Measurements from ENCODE around the gene FLVCR1. TPM values are rescaled to one million over a fixed set of nuclear protein-coding genes. Genes with fewer than 3 reads are reported as not detected.

The FLVCR1 gene
- polyA plus RNA-seq, 12 donors = 5.8 to 70.1 (median 9.7) TPM

- no peak for DNase-seq
Measured at GRCh38 chr1:212914789-212915188, 56.7 kb downstream of the FLVCR1 start.

GRCh38 chr1:212915245-212916091 lies 57.4 kb downstream of the FLVCR1 start:
- peak; percentile 91 for DNase-seq

GRCh38 chr1:212916481-212917133 lies 58.5 kb downstream of the FLVCR1 start:
- peak; percentile 26 for DNase-seq

GRCh38 chr1:212917134-212917485 lies 59.0 kb downstream of the FLVCR1 start:
- DNase-seq = no peak

GRCh38 chr1:212917858-212918257 lies 59.8 kb downstream of the FLVCR1 start:
- no peak for DNase-seq

- no peak for DNase-seq
Measured at GRCh38 chr1:212918824-212919223, 60.7 kb downstream of the FLVCR1 start.

GRCh38 chr1:212920246-212920645 lies 62.2 kb downstream of the FLVCR1 start:
- no peak for DNase-seq

DNA sequence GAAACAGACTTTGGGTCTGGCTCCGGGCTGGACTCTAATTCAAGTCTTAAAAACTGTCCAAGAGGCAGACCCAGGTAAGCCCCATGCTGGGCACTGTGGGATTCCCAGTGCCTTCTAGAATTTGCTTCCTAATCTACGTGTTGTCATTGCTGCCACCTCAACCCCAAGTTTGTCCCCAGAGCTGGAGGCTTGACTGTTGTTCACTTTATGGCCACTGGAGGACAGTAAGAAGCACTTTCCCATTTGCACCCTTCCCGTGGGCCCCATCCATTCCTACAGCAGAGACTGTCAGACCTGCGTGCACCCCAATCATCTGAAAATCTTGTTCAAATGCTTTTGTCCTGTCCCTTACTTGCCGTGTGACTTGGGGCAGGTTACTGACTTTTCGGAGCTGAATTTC lies 62.8 kb downstream of the FLVCR1 start:
- DNase-seq = no peak

- DNase-seq = no peak
Measured at GRCh38 chr1:212922016-212922415, 63.9 kb downstream of the FLVCR1 start.

- DNase-seq = no peak
Measured at GRCh38 chr1:212926372-212926771, 68.3 kb downstream of the FLVCR1 start.

GRCh38 chr1:212928323-212929291 lies 70.5 kb downstream of the FLVCR1 start:
- peak; percentile 70 for DNase-seq

DNA sequence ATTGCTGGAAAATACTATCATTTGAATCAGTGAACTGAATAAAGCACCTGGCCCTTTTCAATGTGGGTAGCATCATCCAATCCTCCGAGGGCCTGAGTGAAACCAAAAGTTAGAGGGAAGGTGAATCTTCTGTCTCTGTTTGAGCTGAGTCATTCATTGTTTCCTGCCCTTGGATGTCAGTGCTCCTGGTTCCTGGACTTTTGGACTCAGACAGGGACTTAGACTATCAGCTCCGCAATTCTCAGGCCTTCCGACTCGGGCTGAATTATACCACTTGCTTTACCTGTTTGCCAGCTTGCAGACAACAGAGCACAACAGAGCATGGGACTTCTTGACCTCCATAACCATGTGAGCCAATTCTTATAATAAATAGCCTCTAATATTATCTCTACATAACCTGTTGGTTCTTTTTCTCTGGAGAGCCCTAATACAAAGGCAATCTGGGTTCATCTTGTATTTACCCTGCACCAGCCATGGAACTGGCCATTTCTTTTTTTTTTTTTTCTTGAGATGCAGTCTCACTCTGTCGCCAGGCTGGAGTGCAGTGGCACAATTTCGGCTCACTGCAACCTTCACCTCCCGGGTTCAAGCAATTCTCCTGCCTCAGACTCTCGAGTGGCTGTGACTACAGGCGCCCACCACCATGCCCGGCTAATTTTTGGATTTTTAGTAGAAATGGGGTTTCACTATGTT lies 73.1 kb downstream of the FLVCR1 start:
- DNase-seq = no peak

DNA sequence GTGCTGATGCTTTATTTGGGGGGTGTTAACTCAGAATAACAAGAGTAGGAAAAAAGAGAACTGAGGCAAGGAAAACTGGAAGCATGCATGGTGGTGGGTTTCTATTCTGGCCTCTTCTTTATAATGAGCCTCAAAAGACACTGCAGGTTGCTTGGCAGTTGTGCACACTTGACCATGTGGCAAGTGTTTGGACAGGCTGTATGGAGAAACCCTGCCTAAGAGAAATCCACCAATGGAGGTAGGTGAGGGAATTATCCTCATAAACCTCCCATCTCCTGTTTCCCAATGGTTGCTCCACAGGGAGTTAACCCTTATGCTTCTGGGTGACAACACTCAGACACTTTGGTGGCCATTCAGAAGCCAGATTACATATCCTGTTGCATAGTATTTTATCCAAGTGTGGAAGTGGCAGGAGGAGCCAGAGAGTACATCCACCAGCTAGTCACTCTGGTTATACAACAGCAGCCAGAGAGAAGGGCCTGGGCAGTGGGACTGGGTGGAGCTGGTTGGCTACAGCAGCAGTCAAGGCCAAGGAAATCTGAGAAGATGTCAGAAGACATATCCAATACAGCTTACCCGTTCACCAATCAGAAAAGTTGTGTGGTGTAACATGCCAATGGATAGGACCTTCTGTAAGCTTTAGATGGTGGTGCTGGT lies 75.9 kb downstream of the FLVCR1 start:
- DNase-seq = no peak

- no peak for DNase-seq
Measured at GRCh38 chr1:212935387-212935981, 77.4 kb downstream of the FLVCR1 start.

- DNase-seq = no peak
Measured at GRCh38 chr1:212937034-212937433, 79.0 kb downstream of the FLVCR1 start.

GRCh38 chr1:212938846-212939245 lies 80.8 kb downstream of the FLVCR1 start:
- DNase-seq = no peak

- DNase-seq = no peak
Measured at GRCh38 chr1:212941452-212941851, 83.4 kb downstream of the FLVCR1 start.

DNA sequence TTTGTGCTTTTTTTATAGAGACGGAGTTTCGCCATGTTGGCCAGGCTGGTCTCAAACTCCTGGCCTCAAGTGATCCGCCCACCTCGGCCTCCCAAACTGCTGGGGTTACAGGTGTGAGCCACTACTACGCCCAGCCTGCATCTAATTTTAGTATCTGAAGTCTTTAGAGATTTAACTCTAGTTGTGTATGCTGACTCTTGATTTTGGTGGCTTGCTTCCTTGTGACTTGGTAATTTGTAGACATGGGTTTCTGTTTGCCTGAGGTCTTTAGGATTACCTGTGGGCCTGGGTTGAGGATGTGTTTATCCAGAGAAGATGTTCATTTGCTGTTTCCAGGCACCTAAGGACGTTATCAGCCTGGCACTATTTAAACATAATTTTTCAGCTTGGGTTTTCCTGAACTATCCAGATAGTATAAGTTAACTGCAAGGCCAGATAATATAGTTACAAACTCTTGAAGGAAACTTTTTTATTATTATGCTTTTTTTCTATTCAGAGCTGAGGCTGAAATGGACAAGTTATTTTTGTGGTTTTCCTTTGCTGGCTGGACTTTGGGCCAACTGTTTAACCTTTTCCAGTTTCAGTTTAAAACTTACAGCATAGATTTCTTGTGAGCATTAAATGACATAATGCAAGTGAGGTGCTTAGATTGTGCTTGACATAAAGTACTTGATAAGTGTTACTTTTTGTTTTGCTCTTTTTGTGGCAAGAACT lies 84.8 kb downstream of the FLVCR1 start:
- DNase-seq = no peak

GRCh38 chr1:212943393-212943710 lies 85.3 kb downstream of the FLVCR1 start:
- no peak for DNase-seq

Data from muscle of arm (tissue), 12 donors.